Activated naive CD4-positive, alpha-beta T cell treated with anti-CD3 and anti-CD28 coated beads, Interleukin-2, amount 50 U/mL, for 16 hours (primary cell): Measurements from ENCODE around the gene C19orf85.
"Not testable (repeated sequence)": the region's sequence is repeated elsewhere in the genome, so short reads cannot be mapped to it uniquely, and the experiment has no call there.

Experiments
- DNase-seq: peaks from one replicate; pipeline ENCODE4 v3.0.0-alpha.2; 2020

Gene C19orf85

GRCh38 chr19:55464662-55465054 lies at the start of gene C19orf85:
TSS of gene C19orf85 (minus strand) at chr19:55464751. CDS start at chr19:55464554, 197 bp downstream.
- DNase-seq: no peak

- DNase-seq: no peak
Observed at GRCh38 chr19:55508120-55508519, 43.6 kb upstream of the C19orf85 start.

GRCh38 chr19:55504981-55505380 lies 40.4 kb upstream of the C19orf85 start:
- no peak for DNase-seq

GRCh38 chr19:55504252-55504603 lies 39.7 kb upstream of the C19orf85 start:
- no peak for DNase-seq

GRCh38 chr19:55503502-55504251 lies 39.1 kb upstream of the C19orf85 start:
- DNase-seq: peak; percentile 93

- no peak for DNase-seq
Observed at GRCh38 chr19:55503157-55503501, 38.6 kb upstream of the C19orf85 start.

GRCh38 chr19:55502197-55502952 lies 37.8 kb upstream of the C19orf85 start:
- no peak for DNase-seq

- DNase-seq: no peak
Observed at GRCh38 chr19:55500368-55500952, 35.9 kb upstream of the C19orf85 start.

- DNase-seq: no peak
Observed at GRCh38 chr19:55498246-55498840, 33.8 kb upstream of the C19orf85 start.

- no peak for DNase-seq
Observed at GRCh38 chr19:55497763-55498162, 33.2 kb upstream of the C19orf85 start.

GRCh38 chr19:55496820-55497219 lies 32.3 kb upstream of the C19orf85 start:
- DNase-seq: not testable (repeated sequence)

GRCh38 chr19:55495646-55496349 lies 31.2 kb upstream of the C19orf85 start:
- no peak for DNase-seq

GRCh38 chr19:55494172-55494761 lies 29.7 kb upstream of the C19orf85 start:
- DNase-seq: no peak

GRCh38 chr19:55493645-55494171 lies 29.2 kb upstream of the C19orf85 start:
- no peak for DNase-seq

GRCh38 chr19:55493052-55493644 lies 28.6 kb upstream of the C19orf85 start:
- DNase-seq: no peak

GRCh38 chr19:55492362-55492944 lies 27.9 kb upstream of the C19orf85 start:
- DNase-seq: no peak

- DNase-seq: no peak
Observed at GRCh38 chr19:55491546-55492360, 27.2 kb upstream of the C19orf85 start.

GRCh38 chr19:55490478-55491432 lies 26.2 kb upstream of the C19orf85 start:
- no peak for DNase-seq

- DNase-seq: no peak
Observed at GRCh38 chr19:55489711-55490477, 25.3 kb upstream of the C19orf85 start.
